ENCODE measurements around the gene ECSCR. TPM values are rescaled to one million over a fixed set of nuclear protein-coding genes. Genes with fewer than 3 reads are reported as not detected.

Gene ECSCR
- total RNA-seq, 1 donor from 2014 or later, result not detected

DNA sequence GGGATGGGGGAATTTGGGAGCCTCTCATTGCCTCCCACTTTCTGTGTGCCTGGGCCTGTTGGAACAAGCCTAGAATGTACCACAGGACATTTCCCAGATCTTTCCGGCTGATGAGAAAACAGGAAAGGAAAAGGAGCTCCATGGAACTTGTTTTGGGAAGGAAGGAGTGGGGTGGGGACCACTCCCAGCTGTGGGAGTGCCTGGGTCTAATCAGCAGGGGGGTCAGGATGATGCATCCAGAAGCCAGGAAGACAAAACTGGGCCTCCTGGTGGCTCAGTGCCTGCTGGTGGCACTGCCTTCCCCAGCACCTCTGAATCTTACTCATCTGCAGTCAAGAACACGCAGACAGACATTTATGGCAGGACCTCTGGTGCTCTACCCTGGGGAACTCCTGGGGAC is 11.0 kb upstream of the ECSCR start:
- TF ChIP-seq, protein P1, sequence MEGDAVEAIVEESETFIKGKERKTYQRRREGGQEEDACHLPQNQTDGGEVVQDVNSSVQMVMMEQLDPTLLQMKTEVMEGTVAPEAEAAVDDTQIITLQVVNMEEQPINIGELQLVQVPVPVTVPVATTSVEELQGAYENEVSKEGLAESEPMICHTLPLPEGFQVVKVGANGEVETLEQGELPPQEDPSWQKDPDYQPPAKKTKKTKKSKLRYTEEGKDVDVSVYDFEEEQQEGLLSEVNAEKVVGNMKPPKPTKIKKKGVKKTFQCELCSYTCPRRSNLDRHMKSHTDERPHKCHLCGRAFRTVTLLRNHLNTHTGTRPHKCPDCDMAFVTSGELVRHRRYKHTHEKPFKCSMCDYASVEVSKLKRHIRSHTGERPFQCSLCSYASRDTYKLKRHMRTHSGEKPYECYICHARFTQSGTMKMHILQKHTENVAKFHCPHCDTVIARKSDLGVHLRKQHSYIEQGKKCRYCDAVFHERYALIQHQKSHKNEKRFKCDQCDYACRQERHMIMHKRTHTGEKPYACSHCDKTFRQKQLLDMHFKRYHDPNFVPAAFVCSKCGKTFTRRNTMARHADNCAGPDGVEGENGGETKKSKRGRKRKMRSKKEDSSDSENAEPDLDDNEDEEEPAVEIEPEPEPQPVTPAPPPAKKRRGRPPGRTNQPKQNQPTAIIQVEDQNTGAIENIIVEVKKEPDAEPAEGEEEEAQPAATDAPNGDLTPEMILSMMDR (IDR thresholded peaks at IDR 0.05; ENCODE audit: insufficient read depth, low read length, severe bottlenecking), result peak; percentile 31
- DNase-seq (ENCODE audit: low read depth) (peak; percentile 89), FAIRE-seq (no peak)
- H3K36me3 ChIP-seq (ENCODE audit: control insufficient read depth, insufficient read depth, low read length), result peaks cover 1% of the 10 kb centered on the region
- no peaks in the 10 kb centered on the region for H3K27me3 ChIP-seq (ENCODE audit: control insufficient read depth, insufficient read depth, low read length)
- no peak overlapping the region for H3K4me3 ChIP-seq (ENCODE audit: low read depth, low read length)

GRCh38 chr5:139473105-139473504 is 10.6 kb upstream of the ECSCR start:
- no peak for FAIRE-seq
- no peaks in the 10 kb centered on the region for H3K27me3 ChIP-seq (ENCODE audit: control insufficient read depth, insufficient read depth, low read length)
- no peak overlapping the region for H3K4me3 ChIP-seq (ENCODE audit: low read depth, low read length)
- TF ChIP-seq, protein P1 (IDR thresholded peaks at IDR 0.05; ENCODE audit: insufficient read depth, low read length, severe bottlenecking), result no peak
- no peak for DNase-seq (ENCODE audit: low read depth)
- peaks cover 1% of the 10 kb centered on the region for H3K36me3 ChIP-seq (ENCODE audit: control insufficient read depth, insufficient read depth, low read length)

DNA sequence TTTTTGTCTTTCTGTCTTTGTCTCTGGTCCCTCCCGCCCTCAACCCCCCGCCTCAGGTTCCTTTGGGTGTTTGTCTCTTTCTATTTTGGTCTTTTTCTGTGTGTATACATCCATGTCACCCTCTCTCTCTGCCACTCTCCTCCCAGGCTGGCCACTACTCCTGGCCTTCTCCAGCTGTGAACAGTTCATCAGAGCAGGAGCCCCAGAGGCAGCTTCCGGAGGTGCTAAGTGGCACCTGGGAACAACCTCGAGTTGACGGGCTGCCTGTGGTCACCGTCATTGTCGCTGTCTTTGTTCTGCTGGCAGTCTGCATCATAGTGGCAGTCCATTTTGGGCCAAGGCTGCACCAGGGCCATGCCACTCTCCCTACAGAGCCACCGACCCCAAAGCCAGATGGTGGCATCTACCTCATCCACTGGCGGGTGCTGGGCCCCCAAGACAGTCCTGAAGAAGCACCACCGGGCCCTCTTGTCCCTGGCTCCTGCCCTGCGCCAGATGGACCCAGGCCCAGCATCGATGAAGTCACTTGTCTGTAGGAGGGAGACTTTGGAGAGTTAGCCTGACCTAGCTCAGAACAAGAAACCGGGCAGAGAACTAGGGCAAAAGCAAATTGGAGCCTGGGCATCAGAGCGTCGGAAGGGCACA is 10.0 kb upstream of the ECSCR start:
- no peak for FAIRE-seq

DNA sequence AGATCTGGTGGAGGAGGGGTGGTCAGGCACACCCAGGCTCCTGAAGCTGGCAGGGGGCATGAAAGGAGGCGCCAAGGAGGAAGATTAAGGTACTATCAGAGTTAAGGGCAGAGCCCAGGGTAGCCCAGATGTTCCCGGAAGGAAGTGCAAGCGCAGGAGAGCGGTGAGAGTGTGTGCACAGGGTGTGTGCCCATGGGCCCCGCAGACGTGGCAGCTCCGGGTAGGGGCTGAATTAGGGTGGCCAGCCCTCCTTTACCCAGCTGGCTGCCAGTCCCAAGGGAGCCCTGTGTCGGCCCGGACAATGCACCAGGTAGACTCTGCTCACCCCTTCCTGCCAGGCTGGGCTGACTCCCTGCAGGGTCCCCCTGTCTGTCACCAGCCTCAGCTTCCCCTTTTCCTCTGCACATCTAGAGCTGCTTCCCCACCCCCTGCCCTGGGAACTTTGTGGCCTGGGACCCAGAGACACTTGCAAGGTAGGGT is 8.3 kb upstream of the ECSCR start, which contains the start of gene SMIM33:
Gene SMIM33, plus strand, starts transcription at position 184 of the 480 bp plus-strand sequence. Its CDS starts 118 bp downstream, at position 302.
- Histone ChIP-seq H3K27me3 (ENCODE audit: control insufficient read depth, insufficient read depth, low read length) (no peaks in the 10 kb centered on the region), H3K36me3 (ENCODE audit: control insufficient read depth, insufficient read depth, low read length) (no peaks in the 10 kb centered on the region), H3K4me3 (ENCODE audit: low read depth, low read length) (no peak within 1 kb of the TSS)
- no peak for DNase-seq (ENCODE audit: low read depth)
- no peak for FAIRE-seq
- TF ChIP-seq, protein P1 (IDR thresholded peaks at IDR 0.05; ENCODE audit: insufficient read depth, low read length, severe bottlenecking), result no peak

More for the DNA sequence above, 10.0 kb upstream of the ECSCR start:
- no peak overlapping the region for H3K4me3 ChIP-seq (ENCODE audit: low read depth, low read length)
- TF ChIP-seq, protein P1 (IDR thresholded peaks at IDR 0.05; ENCODE audit: insufficient read depth, low read length, severe bottlenecking), result no peak
- peaks cover 1% of the 10 kb centered on the region for H3K36me3 ChIP-seq (ENCODE audit: control insufficient read depth, insufficient read depth, low read length)
- DNase-seq (ENCODE audit: low read depth), result no peak
- no peaks in the 10 kb centered on the region for H3K27me3 ChIP-seq (ENCODE audit: control insufficient read depth, insufficient read depth, low read length)

DNA sequence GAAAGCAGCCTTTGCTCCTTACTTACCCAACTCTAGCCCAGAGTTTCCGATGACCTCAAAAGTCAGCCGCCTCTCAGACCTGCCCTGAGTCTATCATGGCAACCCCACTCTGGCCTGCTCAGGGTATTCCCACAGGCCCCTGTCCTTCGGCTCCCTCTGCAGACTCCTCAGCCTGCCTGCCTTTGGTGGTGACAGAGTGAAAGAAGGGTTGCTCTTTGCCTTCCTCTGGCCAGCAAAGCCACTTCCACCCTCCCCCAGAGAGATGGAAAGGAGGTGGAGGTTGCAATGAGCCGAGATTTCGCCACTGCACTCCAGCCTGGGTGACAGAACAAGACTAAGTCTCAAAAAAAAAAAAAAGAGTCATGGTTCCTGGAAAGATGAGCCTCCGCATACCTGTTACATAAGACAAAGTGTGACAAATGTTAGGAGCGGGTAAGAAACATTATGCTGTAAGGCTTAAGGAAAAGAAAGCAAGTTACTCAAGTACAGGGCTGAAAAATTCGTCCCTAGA is 5.9 kb upstream of the ECSCR start:
- Histone ChIP-seq H3K4me3 (ENCODE audit: low read depth, low read length) (no peak overlapping the region), H3K27me3 (ENCODE audit: control insufficient read depth, insufficient read depth, low read length) (no peaks in the 10 kb centered on the region), H3K36me3 (ENCODE audit: control insufficient read depth, insufficient read depth, low read length) (no peaks in the 10 kb centered on the region)
- TF ChIP-seq, protein P1 (IDR thresholded peaks at IDR 0.05; ENCODE audit: insufficient read depth, low read length, severe bottlenecking), result no peak
- FAIRE-seq (no peak), DNase-seq (ENCODE audit: low read depth) (no peak)
